HepG2 (cell line): ENCODE results near the gene GLRX2. TPM values are rescaled to one million over a fixed set of nuclear protein-coding genes. Genes with fewer than 3 reads are reported as not detected.

ENCODE experiments used
- ATF2 ChIP-seq: sonication (generic); formaldehyde crosslinking; IDR thresholded peaks from 2 replicates; pipeline ENCODE4 v1.4.0; 2020; ENCODE audit warnings: missing genetic modification reagents
- DR1 ChIP-seq: sonication (generic); formaldehyde crosslinking; IDR thresholded peaks from 2 replicates; pipeline ENCODE4 v1.8.0; 2021; ENCODE audit warnings: mild to moderate bottlenecking, missing genetic modification reagents, inconsistent platforms
- EHMT2 ChIP-seq: fragments of 200-600 bp; sonication (generic); IDR thresholded peaks from 2 replicates; pipeline ENCODE4 v1.7.0; 2017; ENCODE audit warnings: antibody characterized with exemption, low read depth, low read length, borderline replicate concordance
- FOXJ3 ChIP-seq: sonication (generic); formaldehyde crosslinking; IDR thresholded peaks from 2 replicates; pipeline ENCODE4 v1.4.0; 2020; ENCODE audit warnings: missing genetic modification reagents, mild to moderate bottlenecking, borderline replicate concordance
- HMG20A ChIP-seq: IDR thresholded peaks from 2 replicates; pipeline ENCODE4 v1.6.1; 2016; ENCODE audit warnings: borderline replicate concordance
- HNF4A ChIP-seq: sonication (generic); formaldehyde crosslinking; IDR thresholded peaks from 2 replicates; pipeline ENCODE4 v1.4.0; 2020; ENCODE audit warnings: missing genetic modification reagents
- TEF ChIP-seq: sonication (generic); formaldehyde crosslinking; IDR thresholded peaks from 2 replicates; pipeline ENCODE4 v1.5.0; 2020; ENCODE audit warnings: missing genetic modification reagents
- TMF1 ChIP-seq: sonication (generic); formaldehyde crosslinking; IDR thresholded peaks from 2 replicates; pipeline ENCODE4 v1.8.1; 2022; ENCODE audit warnings: low read depth, missing genetic modification reagents
- ZNF12 ChIP-seq: sonication (generic); formaldehyde crosslinking; IDR thresholded peaks from 2 replicates; pipeline ENCODE4 v1.5.0; 2020; ENCODE audit warnings: missing genetic modification reagents
- ZNF143 ChIP-seq: sonication (generic); formaldehyde crosslinking; IDR thresholded peaks from 2 replicates; pipeline ENCODE4 v1.4.0; 2020; ENCODE audit warnings: missing genetic modification reagents
- ZNF232 ChIP-seq: sonication (generic); formaldehyde crosslinking; IDR thresholded peaks from 2 replicates; pipeline ENCODE4 v1.4.0; 2020; ENCODE audit warnings: missing genetic modification reagents, borderline replicate concordance
- ZSCAN21 ChIP-seq: sonication (generic); formaldehyde crosslinking; IDR thresholded peaks from 2 replicates; pipeline ENCODE4 v1.8.0; 2022; ENCODE audit warnings: mild to moderate bottlenecking, missing genetic modification reagents, moderate library complexity, borderline replicate concordance
- polyA plus RNA-seq, 8 experiments: library from polyadenylated mRNA; depleted of rRNA in 3 of 8; stranded (reverse) in 7 of 8; unstranded in 1 of 8; fragments of >200 nt; fragmentation: Illumina TruSeq in 4 of 8; extraction: Trizol in 4 of 8; gene quantifications; 2 replicates each; pipeline versions ENCODE4 v1.2.1 to v1.2.3, GENCODE V29; 2011 to 2016; ENCODE audit warnings: low read depth in 4 of 8, missing spikeins in 1 of 8, mixed read lengths in 1 of 8; ENCODE audit not compliant: insufficient read depth in 1 of 8
- total RNA-seq, 5 experiments: library from RNA; depleted of rRNA; stranded (reverse); fragments of >200 nt; fragmentation: Illumina TruSeq; extraction: Trizol; gene quantifications; 2 replicates each; pipeline ENCODE4 v1.2.3, GENCODE V29; 2016; ENCODE audit warnings: low read depth in 1 of 5
- TF ChIP-seq, protein P1 (sequence below): sonication (generic); formaldehyde crosslinking; IDR thresholded peaks from 2 replicates; pipeline ENCODE4 v1.4.0; 2020; ENCODE audit warnings: mild to moderate bottlenecking, missing genetic modification reagents
- TF ChIP-seq, protein P2 (sequence below): sonication (generic); formaldehyde crosslinking; IDR thresholded peaks from 2 replicates; pipeline ENCODE4 v1.9.0; 2021; ENCODE audit warnings: missing genetic modification reagents, mild to moderate bottlenecking, borderline replicate concordance

GLRX2 gene
- total and polyA plus RNA-seq, 2 of the 13 experiments (the other 11 are each of a cell fraction or from before 2014, with no cell fraction given), result 11.9 to 39.0 TPM

- TF ChIP-seq, protein P1, sequence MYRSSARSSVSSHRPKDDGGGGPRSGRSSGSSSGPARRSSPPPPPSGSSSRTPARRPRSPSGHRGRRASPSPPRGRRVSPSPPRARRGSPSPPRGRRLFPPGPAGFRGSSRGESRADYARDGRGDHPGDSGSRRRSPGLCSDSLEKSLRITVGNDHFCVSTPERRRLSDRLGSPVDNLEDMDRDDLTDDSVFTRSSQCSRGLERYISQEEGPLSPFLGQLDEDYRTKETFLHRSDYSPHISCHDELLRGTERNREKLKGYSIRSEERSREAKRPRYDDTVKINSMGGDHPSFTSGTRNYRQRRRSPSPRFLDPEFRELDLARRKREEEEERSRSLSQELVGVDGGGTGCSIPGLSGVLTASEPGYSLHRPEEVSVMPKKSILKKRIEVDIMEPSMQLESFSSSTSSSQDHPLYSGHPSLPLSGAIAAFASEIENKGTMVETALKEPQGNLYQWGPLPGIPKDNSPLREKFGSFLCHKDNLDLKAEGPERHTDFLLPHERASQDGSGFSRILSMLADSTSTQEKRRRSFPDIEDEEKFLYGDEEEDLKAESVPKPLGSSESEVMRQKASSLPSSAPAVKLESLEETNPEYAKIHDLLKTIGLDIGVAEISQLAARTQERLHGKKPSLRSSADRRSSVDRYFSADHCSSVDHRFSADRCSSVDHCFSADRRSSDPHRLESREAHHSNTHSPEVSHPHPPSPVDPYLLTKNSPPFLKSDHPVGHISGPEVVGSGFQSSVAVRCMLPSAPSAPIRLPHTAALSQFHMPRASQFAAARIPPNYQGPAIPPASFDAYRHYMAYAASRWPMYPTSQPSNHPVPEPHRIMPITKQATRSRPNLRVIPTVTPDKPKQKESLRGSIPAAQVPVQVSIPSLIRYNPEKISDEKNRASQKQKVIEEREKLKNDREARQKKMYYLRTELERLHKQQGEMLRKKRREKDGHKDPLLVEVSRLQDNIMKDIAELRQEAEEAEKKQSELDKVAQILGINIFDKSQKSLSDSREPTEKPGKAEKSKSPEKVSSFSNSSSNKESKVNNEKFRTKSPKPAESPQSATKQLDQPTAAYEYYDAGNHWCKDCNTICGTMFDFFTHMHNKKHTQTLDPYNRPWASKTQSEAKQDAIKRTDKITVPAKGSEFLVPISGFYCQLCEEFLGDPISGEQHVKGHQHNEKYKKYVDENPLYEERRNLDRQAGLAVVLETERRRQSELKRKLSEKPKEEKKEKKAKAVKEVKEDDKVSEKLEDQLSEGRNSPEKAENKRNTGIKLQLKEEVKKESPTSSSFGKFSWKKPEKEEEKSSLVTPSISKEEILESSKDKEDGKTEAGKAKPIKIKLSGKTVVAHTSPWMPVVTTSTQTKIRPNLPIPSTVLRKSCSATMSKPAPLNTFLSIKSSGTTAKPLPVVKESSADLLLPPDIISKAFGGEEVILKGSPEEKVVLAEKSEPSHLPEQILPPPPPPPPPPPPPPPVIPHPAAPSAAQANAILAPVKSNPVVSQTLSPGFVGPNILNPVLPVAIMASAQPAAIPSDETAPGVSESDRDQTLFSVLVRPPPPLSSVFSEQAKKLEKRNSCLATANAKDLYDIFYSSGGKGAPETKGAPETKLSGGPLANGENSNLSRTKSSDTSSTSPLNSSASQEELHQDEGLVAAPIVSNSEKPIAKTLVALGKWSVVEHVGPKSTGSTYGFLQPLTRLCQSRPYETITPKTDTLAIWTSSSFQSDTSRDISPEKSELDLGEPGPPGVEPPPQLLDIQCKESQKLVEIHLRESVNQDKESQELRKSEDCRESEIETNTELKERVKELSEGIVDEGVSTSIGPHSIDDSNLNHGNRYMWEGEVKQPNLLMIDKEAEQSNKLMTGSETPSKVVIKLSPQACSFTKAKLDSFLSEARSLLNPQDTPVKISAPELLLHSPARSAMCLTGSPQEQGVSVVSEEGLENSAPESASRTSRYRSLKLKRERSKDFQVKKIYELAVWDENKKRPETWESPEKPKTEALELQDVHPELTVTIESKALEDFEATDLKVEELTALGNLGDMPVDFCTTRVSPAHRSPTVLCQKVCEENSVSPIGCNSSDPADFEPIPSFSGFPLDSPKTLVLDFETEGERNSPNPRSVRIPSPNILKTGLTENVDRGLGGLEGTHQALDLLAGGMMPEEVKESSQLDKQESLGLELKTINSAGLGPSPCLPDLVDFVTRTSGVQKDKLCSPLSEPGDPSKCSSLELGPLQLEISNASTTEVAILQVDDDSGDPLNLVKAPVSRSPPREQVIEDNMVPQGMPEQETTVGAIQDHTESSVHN (CRISPR knock-in tag), result peak; percentile 23; the same call in 1 of the 2 replicates
- TF ChIP-seq, protein P2, sequence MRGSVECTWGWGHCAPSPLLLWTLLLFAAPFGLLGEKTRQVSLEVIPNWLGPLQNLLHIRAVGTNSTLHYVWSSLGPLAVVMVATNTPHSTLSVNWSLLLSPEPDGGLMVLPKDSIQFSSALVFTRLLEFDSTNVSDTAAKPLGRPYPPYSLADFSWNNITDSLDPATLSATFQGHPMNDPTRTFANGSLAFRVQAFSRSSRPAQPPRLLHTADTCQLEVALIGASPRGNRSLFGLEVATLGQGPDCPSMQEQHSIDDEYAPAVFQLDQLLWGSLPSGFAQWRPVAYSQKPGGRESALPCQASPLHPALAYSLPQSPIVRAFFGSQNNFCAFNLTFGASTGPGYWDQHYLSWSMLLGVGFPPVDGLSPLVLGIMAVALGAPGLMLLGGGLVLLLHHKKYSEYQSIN (CRISPR knock-in tag), result no peak
- TF ChIP-seq DR1, result peak; percentile 95
- TF ChIP-seq HNF4A, result peak; percentile 67
- peak; percentile 94 for TF ChIP-seq ZNF143
- peak; percentile 87 for TF ChIP-seq ZSCAN21 (CRISPR knock-in tag)
- peak; percentile 77; the same call in 1 of the 2 replicates for TF ChIP-seq ZNF232
- TF ChIP-seq EHMT2, result no peak
- TF ChIP-seq FOXJ3, result peak; percentile 61; the same call in 1 of the 2 replicates
- TF ChIP-seq TMF1 (CRISPR knock-in tag), result peak; percentile 57; the same call in 1 of the 2 replicates
- TF ChIP-seq ZNF12, result peak; percentile 81
- TF ChIP-seq HMG20A (CRISPR knock-in tag), result peak; percentile 41
- TF ChIP-seq TEF, result no peak
- TF ChIP-seq ATF2, result peak; percentile 97
Measured at GRCh38 chr1:193059282-193060114, 45.7 kb downstream of the GLRX2 start, which contains the start of the genes RO60 and UCHL5 (continued).
